ENCODE results near the gene YIPF4. TPM values are rescaled to one million over a fixed set of nuclear protein-coding genes. Genes with fewer than 3 reads are reported as not detected.
"Not testable (repeated sequence)": the region's sequence is repeated elsewhere in the genome, so short reads cannot be mapped to it uniquely, and the experiment has no call there.

Gene YIPF4
- 80.0 TPM for polyA plus RNA-seq (ENCODE audit: insufficient read length)
- long read RNA-seq, donor 1, full-length matches to known transcripts: 40 of 56 reads
- long read RNA-seq, donor 1, partial matches to known transcripts: 16 of 56 reads
- long read RNA-seq, donor 1, other reads (novel, unspliced or antisense): 0 of 56 reads
- long read RNA-seq, donor 2, full-length matches to known transcripts: 24 of 36 reads
- long read RNA-seq, donor 2, partial matches to known transcripts: 12 of 36 reads
- long read RNA-seq, donor 2, other reads (novel, unspliced or antisense): 0 of 36 reads
- long read RNA-seq, donor 3, full-length matches to known transcripts: 22 of 22 reads
- long read RNA-seq, donor 3, partial matches to known transcripts: 0 of 22 reads
- long read RNA-seq, donor 3, other reads (novel, unspliced or antisense): 0 of 22 reads
- long read RNA-seq, donor 4, full-length matches to known transcripts: 1 of 1 reads
- long read RNA-seq, donor 4, partial matches to known transcripts: 0 of 1 reads
- long read RNA-seq, donor 4, other reads (novel, unspliced or antisense): 0 of 1 reads
- long read RNA-seq, donor 5, full-length matches to known transcripts: 30 of 30 reads
- long read RNA-seq, donor 5, partial matches to known transcripts: 0 of 30 reads
- long read RNA-seq, donor 5, other reads (novel, unspliced or antisense): 0 of 30 reads
- long read RNA-seq, donor 6, full-length matches to known transcripts: 24 of 37 reads
- long read RNA-seq, donor 6, partial matches to known transcripts: 13 of 37 reads
- long read RNA-seq, donor 6, other reads (novel, unspliced or antisense): 0 of 37 reads
- long read RNA-seq, donor 7, full-length matches to known transcripts: 26 of 50 reads
- long read RNA-seq, donor 7, partial matches to known transcripts: 24 of 50 reads
- long read RNA-seq, donor 7, other reads (novel, unspliced or antisense): 0 of 50 reads
- long read RNA-seq, donor 8, full-length matches to known transcripts: 14 of 14 reads
- long read RNA-seq, donor 8, partial matches to known transcripts: 0 of 14 reads
- long read RNA-seq, donor 8, other reads (novel, unspliced or antisense): 0 of 14 reads

DNA sequence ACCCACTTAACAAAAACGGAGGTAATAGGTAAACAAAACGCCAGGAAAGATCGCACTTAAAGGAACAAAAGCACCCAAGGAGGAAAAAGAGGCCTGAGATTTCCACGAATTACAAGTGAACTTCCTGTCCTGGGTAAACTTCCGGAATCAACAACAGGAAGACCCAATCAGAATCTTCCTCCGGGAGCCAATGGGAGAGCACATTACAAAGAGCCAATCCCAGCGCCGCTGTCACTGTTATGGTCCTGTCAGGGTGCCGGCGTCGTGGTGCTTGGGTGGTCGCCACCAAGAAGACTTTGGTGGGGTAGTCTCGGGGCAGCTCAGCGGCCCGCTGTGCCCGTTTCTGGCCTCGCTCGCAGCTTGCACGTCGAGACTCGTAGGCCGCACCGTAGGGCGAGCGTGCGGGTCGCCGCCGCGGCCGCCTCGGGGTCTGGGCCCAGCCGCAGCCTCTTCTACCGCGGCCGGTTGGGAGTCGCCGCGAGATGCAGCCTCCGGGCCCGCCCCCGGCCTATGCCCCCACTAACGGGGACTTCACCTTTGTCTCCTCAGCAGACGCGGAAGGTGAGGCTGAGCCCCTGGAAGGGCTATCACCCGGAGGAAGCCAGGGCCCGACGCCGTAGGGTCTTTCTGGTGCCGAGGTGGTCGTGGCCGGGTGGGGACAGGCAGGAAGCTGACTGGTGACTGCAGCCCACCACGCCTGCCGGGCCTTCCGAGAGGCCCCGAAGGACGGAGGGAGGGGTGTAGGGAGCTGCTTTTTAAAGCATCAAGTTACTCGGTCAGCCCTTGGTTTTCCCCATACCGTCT is at the start of gene YIPF4:
TSS of gene YIPF4 (plus strand) at position 231 of the 804 bp plus-strand sequence. CDS start at position 483, 252 bp downstream.
- DNase-seq: peak; percentile 97

DNA sequence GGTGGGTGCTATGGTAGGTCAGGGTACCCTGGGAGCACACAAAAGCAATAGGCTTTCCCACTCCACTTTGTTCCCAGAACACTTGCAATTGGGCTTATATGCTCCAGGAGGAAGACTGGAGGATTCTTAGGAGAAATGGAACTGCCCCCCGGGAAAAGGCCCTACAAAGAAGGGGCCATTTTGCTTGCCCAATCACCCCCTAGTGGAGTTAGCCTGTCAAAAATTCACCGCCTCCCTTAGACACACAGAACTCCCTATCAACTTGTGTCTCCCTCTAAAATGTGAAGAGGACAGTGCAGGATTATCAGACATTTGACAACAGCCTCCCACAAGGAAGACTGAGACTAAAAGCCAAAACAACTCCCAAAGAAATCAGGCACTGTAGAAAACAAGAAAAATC is 49.5 kb upstream of the YIPF4 start:
- DNase-seq: no peak

DNA sequence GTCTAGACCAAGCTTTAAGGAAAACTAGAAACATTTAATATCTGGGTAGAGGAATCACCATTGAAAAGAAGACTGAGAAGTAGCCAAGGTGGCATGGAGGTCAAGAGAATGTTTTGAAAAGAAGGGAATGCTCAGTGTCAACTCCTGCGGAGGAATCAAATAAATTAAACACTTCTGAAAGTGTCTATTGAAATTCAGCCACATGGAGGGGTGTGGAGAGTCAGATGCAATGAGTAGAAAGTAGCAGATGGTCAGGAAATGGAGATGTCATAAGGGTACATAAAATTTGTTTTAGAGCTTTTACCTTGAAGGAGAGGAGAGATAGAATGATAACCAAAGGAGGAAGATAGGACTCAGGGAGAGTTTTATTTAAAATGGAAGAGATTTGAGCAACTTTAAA is 48.1 kb upstream of the YIPF4 start:
- no peak for DNase-seq

DNA sequence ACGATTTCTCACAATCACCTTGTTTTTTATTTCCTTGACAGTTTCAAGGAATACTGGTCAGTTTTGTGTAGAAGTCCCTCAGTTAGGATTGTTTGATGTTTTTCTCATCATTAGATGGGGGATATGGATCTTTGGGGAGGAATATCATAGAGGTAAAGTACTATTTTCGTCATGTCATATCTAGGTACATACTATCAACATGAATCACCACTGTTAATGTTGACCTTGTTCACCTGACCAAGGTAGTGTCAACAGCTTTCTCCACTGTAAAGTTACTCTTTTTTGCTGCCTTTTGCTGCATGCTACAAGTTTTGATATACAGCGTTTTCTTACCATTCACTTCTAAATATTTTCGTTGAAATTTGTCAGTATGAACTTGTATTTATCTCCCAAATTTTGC is 45.7 kb upstream of the YIPF4 start:
- DNase-seq: no peak

DNA sequence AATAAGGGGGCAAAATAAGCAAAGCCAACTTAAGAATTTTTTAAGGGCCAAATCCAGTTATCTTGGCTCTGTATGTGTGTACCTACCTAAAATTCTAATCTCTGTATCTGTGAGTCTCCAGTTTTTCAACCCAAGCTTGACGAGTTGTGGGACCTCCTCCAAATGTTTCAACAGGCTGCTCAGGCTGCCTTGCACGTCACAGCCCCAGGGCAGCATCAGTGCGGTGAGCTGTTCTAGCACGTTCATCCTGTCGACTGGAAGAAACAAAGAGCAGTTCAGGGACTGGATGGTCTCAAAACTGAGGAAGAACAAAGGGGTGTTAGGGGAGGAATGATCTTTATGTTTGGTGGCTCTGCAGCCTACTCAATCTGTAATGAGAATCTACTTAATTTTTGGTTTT is 42.4 kb upstream of the YIPF4 start:
- no peak for DNase-seq

DNA sequence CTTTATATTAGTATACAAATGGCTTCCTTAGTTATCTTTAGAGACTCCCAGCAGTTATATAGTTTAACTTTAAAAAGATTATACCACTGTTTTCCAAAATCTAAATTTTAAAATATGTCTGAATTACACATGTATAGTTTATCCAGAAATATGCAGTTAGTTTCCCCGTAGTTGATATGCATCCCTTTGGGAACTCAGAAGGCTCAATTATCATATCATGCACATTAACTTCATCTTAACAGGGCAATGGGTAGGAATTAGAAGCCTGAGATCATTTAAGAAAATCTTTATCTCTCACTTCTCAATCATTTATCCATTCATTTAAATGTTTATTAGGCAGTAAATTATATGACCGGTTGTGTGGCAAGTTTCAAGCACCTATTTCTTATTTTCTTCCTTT is 40.2 kb upstream of the YIPF4 start:
- DNase-seq: no peak

DNA sequence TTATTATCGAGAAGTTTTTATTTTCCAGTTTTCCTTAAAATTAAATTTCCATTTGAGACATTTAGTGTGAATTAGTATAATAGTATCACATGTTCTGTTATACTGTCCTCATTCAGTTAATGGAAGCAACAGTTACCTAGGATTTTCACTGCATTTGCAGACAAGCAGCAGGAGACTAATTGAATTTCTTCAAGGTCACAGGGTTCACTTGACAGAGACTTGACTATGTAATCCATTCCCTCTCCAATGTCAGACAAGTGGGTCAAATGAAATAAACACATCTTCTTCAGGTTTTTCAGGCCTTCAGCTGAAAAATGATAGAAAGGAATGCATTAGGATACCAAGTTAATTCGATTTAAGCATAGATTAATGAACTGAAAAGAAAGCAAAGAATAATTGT is 39.7 kb upstream of the YIPF4 start:
- no peak for DNase-seq

DNA sequence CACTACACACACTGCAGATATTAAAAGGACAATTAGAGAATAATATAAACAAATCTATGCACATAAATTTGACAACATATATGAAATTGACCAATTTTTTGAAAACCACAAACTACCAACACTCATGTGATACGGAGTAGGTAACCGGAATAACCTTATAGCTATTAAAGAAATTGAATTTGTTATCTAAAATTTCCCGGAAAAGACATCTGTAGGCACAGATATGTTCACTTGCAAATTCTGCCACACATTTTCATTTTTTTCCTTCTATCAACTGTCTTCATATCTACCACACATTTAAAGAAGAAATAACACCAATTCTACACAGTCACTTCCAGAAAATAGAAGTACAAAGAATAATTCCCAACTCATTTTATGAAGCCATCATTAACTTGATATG is 35.4 kb upstream of the YIPF4 start:
- no peak for DNase-seq

DNA sequence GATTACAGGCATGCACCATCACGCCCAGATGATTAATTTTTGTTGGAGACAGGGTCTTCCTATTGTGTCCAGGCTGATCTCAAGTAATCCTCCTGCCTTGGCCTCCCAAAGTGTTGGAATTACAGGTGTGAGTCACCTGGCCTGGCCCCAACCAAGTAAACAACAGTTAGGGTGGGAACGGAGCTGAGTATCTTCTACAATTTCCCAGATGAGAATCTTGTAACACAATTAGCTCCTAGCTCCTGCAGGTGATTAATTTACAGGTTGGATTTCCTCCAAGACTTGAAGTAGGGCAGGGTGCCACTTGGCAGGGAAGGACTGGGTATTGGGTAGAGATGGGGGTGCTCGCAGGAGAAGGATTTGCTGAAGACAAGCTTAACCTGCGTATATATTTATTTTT is 30.8 kb upstream of the YIPF4 start:
- no peak for DNase-seq

DNA sequence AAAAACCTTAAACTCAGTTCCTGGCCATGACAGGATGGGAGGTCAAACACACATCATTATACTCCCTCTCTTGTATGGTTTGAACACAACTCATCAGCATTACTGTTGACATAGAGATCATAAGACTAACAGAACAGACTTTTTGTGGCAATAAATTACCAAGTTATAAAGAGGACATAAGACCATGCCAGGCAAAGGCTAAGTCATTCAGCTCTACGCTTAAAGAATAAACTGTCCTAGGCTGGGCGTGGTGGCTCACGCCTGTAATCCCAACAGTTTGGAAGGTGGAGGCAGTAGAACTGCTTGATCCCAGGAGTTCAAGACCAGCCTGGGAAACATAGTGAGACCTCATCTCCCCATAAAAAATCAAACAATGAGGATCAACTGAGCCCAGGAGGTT is 29.4 kb upstream of the YIPF4 start:
- no peak for DNase-seq

DNA sequence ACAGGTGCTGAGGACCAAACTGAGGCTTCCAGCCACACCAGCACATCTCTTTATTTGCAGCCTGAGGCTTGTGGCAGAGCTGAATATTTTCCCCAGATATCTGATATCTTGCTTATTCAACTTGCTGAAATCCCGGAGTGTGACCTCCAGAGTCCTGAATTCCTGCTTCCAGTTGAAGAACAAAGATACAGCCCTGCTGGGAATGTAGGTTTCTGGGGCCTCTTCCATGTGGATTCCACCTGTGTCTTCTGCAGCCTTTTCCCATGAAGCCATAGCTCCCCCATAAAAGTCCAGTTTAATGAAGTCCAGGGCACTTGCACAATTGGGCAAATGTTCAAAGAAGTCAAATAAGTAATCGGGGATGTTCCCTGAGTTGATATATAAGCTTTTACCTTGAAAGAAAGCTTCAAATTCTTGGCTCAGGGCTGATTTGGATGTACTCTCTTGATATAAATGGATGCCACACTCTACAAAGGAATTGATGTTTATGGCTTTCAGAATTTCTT is 27.9 kb upstream of the YIPF4 start:
- no peak for DNase-seq

DNA sequence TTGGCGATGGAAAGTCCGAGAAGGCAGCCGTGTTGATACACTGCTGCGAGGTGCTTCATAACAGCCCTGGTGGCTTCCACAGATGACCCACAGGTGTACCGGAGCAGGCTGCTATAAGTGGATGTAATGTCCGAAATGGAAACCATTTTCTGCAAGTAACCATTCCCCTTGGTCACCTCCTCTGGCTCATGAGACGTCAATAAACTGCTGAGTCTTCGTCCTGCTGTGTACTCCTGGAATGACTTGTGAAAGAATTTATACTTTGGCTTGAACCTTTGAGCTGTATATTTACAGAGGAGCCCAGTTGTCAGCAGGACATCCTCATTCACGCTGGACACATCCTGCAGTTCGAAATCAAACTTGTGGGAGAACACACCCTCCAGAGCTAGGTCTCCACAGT is 27.4 kb upstream of the YIPF4 start:
- DNase-seq: no peak

DNA sequence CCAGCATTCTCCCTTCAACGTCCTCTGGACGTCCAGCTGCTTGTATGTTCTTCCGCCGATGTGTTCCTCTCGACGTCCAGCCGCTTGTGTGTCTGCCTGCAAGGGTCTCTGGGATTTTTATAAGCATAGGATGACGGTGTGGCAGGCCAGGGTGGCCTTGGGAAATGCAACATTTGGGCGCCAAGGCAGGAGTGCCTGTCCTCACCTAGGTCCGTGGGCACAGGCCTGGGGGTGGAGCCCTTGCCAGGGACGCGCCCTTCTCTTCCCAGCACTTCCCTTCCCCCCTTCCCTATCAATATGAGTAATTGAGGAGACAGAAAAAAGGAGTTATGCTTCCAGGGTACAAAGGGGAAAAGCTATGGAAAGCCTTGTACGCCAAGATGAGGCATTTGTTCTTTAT is 19.5 kb upstream of the YIPF4 start:
- DNase-seq: no peak

DNA sequence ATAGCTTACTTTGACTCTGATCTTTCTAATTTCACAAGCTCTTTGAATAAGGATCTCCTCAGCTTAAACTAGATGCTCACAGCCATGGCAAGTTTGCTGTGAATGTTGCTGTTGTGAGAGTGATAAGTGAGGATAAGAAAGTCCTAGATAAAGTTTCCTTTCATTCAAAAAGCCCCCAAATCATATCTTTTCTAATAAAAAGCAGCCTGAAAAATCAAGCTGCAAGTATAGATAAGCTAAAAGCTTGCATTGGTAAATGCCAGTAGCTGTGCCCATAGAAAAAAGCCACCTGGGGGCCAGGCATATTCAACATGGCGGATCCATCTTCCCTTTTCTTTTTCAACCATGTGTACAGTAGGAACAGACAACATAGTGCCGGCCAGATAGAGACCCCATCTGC is 17.3 kb upstream of the YIPF4 start:
- DNase-seq: no peak

DNA sequence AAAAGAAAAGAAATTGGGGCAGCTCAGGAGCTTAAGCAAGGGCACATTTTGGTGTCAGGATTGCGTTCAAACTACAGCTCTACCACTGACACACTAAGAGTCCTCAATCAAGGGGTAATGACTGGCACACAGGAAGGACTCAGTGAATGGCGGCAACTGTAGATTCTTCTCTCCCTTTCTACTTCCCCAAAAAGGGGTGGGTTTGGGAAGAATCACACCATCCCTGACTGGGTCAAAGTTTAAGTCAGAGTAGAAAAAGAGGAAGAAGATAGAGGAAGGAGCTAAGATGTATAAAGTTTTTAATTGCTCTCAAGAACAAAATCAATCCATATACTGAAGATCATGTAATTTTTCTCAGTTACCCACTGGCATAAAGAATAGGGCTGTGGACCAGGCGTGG is 15.6 kb upstream of the YIPF4 start:
- no peak for DNase-seq

DNA sequence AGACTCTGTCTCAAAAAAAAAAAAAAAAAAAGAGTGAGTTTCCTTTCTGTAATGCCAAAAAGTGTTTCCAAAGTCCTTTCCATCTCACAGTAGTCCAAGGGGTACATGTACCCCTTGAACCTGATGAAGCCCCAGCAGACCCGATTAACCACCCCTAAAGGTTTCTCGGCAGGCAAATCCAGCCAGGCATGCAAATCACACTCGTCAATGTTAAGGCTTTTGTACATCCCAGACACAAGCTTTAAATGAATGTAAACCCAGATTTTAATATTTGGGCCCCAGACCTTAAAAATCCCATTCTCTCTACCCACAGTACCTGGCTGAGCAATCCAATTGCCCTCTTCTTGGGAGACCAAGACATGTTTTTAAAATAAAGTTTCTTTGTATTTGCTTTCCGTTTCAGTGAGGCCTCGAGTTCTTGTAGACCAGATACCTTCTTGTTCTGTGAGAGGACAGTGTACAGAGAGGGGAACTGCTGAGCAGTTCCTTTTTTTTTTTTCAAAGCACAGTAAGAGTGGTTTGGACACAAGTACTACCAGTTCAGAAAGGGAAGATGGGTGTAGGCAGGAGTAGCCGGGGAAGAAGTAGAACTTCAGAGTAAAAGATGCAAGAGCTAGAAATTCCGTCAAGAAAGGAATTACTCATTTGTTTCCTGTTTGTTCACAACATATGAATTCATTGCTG is 13.1 kb upstream of the YIPF4 start, which contains the start of gene NLRC4:
TSS of gene NLRC4 (minus strand) at position 465 of the 684 bp plus-strand sequence. CDS start 8,111 bp downstream, outside the sequence.
- no peak for DNase-seq

DNA sequence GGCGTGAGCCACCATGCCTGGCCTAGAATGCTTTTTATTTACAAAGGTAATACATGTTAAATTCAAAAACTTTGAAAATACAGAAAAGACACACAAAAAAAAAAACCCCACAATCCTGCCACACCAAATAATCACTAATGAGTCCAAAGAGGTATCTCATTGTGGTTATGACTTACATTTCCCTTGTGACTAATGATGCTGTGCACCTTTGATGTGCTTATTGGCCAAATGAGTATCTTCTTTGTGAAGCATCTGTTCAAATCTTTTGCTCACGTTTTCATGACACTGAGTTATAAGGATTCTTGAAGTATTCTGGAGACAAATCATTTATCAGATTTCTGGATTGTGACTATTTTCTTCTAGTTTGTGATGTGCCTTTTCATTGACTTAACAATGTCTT is 6.6 kb upstream of the YIPF4 start:
- DNase-seq: no peak

DNA sequence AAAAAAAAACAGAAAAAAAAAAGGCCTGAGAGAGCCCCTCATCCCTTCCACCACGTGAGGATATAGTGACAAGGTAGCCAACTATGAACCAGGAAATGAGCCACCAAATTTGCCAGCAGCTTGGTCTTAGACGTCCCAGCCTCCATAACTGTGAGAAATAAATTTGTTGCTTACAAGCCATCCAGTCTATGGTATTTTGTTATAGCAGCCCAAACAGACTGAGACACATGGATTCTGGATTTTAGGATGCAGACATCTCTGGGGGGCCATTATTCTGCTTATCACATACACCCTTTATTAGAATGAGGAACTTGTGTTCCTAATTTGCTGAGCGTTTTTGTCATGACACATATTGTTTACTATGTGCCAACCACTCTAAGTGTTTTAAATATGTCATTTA is 5.4 kb upstream of the YIPF4 start:
- no peak for DNase-seq

DNA sequence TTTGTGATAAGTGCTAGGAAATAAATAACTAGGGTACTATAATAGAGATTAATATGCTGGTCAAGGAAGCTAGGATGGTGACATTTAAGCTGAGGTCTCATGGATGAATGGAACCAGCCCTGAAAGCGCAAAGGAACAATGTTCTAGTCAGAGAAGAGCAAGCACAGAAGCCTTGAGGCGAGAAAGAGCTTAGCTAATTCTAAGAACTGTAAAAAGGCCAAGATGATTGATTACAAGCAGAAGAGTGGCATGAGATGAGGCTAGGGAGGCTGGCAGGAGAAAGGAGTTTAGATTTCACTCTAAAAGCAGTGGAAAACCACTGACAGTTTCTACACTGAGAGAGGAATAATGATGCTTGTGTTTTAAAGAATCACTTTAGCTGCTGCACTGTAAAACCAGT is 3.4 kb upstream of the YIPF4 start:
- DNase-seq: no peak

DNA sequence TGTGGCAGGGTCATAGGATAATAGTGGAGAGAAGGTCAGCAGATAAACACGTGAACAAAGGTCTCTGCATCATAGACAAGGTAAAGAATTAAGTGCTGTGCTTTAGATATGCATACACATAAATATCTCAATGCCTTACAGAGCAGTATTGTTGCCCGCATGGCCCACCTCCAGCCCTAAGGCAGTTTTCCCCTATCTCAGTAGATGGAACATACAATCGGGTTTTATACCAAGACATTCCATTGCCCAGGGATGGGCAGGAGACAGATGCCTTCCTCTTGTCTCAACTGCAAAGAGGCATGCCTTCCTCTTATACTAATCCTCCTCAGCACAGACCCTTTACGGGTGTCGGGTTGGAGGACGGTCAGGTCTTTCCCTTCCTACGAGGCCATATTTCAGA is 1.9 kb upstream of the YIPF4 start:
- DNase-seq: not testable (repeated sequence)

DNA sequence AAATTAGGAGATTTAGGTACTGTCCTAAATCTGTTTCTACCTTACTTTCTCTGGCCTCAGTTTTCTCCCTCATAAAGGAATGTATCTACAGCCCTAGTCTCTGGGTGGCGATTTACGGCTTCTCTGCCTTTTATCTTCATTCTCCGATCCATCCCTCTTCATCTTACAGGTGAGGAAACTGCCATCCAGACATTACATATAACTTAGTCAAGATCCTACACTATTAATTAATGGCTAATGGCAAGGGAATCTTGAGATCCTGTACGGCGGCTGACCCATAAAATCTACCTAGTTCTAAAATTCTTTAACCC is 386 bp upstream of the YIPF4 start:
- no peak for DNase-seq

Measured in left kidney (tissue), 8 donors.